HG02798 (cell line): ENCODE results near the gene FRY.

Experiments
- ATAC-seq: cut with Tn5 transposase; IDR thresholded peaks from one replicate; pipeline ENCODE4 v1.9.1; 2021; ENCODE audit warnings: mild to moderate bottlenecking; ENCODE audit not compliant: unreplicated experiment, poor library complexity

FRY gene

DNA sequence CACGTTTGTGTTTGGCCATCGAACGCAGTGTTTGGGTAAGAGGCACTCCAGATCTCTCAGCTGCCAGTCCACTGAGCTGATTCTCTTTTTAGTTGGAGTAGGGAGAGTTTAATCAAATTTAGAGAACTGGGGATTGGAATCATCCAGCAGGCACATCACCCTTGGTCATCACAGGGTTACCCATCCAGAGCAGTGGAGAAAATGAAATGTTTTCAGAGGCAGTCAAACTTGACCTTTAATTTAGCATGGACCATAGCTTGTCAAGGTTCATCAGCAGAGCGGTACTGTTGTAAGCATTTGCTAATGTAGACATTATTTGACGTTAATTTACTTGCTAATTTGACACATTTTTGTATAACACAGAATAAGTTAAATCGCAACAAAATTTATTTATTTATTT is 18.4 kb upstream of the FRY start:
- no peak for ATAC-seq

DNA sequence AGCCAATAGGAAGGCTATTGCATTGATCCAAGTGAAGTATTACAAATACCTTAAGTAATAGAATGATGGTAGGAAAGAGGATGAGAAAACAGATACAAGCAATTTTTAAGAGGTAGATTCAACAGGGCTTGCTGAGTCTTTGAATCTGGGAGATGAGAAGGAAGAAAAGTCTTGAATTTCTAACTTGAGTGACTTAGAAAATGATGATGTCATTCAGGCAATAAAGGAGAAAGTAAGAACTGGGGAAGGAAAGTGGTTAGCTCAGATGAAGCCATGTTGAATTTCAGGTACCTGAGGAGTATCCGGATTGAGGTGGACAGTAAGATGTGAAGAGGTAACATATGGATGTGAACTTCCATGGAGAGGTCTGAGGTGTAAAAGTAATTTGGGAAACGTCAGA is 15.5 kb upstream of the FRY start:
- ATAC-seq = no peak

DNA sequence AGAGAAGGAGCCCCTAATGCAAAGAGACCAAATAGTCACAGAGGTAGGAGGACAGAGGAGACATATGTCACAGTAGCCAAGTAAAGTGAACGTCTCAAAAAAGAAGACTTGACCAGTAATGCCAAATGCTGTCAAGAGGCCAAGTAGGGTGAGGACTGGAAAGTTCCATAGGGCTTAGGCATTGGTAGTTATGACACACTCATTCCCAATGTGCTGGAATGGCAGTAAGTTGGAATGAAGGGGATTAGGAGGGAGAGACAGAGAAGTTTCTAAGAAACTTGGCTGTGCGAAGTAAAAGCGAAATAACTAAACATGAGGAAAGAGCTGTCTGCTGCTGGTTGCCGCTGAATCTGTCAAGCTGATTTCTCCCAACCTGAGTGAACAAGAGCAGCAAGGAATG is 14.9 kb upstream of the FRY start:
- no peak for ATAC-seq

DNA sequence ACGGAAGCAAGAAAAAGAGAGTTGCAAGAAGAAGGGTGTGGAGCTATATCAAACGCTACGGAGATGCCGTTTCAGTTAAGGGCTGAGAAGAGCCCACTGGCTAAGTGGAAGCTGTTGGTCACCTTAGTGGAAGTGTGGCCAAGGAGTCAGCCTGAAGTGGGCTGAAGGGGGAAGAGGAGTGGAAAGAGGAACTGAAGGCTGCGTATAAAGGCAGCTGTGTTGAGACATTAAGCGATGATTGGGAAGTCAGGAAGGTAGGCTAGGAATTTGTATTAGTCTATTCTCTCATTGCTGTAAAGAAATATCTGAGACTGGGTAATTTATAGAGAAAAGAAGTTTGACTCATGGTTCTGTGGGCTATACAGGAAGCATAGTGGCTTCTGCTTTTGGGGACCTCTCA is 14.1 kb upstream of the FRY start:
- no peak for ATAC-seq

DNA sequence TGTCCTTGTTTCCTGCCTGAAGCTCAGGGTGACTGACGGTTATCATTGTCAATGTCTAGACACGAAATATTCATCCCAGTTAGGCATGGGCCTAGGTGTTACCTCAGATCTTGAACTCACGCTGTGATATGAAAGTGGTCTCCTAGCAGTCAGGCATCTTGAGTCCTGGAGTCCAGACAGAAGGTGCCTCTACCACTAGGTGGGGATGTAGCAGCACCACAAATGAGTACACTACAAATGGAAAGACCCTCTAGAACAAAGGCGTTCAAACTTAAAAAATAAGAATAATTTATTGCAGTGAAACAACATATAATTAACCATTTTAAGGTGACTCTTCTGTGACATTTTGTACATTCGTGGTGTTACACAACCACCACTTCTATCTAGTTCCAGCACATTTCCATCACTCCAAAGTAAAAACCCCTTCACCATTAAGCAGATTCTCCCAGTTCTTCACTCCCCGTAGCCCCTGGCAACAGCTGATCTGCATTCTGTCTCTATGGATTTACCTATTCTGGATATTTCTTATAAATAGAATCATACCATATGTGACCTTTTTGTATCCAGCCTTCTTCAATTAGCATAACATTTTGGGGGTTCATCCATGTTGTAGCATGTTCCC is 11.9 kb upstream of the FRY start:
- ATAC-seq = peak; percentile 66

DNA sequence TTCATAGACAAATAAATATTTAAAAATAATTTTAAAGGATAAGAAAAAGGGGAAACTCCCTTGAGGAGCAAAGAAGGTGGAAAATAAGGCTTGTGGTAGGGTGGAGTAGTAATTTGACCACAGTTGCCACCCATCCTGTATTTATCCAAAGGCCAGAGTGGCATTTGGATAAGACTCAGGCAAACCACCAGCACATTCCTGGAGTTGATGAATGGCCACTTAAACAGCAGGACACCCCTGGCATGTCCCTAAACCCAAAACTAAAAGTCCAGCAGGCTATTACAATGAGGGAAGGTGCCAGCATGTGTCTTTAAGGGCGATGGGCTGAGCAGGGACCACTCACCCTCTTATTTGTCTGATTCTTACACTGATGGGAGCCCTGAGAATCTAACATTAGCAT is 9.8 kb upstream of the FRY start:
- no peak for ATAC-seq

DNA sequence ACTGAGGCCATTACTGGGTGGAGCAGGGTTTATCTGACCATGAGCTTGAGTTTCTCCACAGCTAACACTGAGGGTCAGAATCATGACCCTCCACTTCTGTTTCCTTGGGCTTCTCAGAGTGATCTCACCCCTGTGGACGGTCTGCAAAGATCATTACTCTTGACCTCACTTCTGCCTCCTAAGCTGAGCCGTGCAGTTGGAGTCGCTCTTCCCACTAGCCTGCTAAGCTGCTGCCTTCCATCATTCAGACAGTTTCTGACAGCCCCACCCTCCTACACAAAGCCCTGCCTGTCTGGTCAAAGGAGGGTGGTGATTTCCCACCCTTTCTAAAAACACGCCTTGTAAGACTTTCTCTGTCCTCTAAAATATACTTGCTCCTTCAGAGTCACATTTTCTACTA is 9.3 kb upstream of the FRY start:
- no peak for ATAC-seq

GRCh38 chr13:32023096-32023495 is 8.5 kb upstream of the FRY start:
- ATAC-seq = no peak

DNA sequence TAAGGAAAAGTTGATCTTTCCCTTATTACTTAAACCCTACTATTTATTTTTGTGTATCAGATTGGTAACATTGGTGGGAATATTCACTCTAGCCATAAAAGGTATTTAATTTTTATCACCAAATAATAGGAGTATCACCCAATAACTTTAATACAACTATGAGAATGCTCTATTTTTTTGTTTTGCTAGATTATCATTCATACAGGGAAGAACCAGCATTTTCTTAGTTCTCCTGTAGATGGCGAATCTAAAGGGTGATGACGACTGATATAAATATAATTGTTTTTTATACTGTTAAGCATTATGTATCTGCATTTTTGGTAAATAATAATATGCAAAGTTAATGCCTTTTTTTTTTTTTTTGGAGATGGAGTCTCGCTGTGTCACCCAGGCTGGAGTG is 7.9 kb upstream of the FRY start:
- ATAC-seq = no peak

DNA sequence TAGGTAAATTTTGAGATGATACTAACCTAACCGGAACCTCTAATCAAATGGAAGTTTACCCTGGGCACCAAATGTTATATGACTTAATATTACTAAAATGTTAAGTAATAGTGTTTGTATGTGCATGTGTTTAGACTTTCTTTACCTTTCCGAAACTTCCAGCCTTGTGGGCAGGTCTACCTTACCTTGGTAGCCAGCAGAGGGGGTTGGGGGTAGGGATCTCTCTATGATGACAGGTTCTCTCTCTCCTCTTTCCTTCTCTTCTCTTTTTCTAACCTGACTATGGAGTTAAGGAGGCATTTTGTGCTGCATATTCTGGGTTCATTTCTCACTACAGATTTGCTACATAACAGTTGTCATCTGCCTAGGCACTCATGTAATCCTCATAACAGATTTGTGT is 6.8 kb upstream of the FRY start:
- ATAC-seq = no peak

GRCh38 chr13:32025730-32026129 is 5.8 kb upstream of the FRY start:
- no peak for ATAC-seq

- ATAC-seq = no peak
These were observed 5.0 kb upstream of the FRY start for GRCh38 chr13:32026623-32027022.

- ATAC-seq = no peak
These were observed 2.9 kb upstream of the FRY start for GRCh38 chr13:32028711-32029110.

GRCh38 chr13:32029684-32030083 is 1.9 kb upstream of the FRY start:
- no peak for ATAC-seq

GRCh38 chr13:32031815-32032370 is 319 bp downstream of the FRY start:
- ATAC-seq = no peak

DNA sequence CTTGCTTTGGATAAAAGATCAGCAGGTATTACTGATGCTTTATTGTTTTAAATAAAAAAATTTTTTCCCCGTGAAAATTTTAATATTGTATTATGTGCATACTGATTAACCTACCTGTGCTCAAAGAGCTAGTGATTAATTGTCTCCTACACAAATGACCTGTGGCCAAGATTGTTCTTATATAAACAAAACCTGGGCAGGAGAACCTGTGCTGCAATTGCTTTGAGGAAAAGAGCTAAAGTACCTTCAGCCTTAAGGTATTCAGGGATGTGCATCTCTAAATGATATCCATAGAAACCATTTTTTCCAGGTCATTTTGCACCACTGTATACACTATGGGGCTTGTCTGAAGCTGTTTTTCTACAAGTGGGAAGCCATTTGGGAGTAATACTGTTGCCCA is 1.2 kb downstream of the FRY start:
- ATAC-seq = no peak

GRCh38 chr13:32033744-32034143 is 2.2 kb downstream of the FRY start:
- no peak for ATAC-seq

GRCh38 chr13:32035716-32036115 is 4.1 kb downstream of the FRY start:
- ATAC-seq = no peak

- ATAC-seq = no peak
These were observed 4.6 kb downstream of the FRY start for GRCh38 chr13:32036126-32036695.

- no peak for ATAC-seq
These were observed 5.2 kb downstream of the FRY start for GRCh38 chr13:32036757-32037156.

GRCh38 chr13:32037471-32037870 is 5.9 kb downstream of the FRY start:
- no peak for ATAC-seq

- no peak for ATAC-seq
These were observed 6.8 kb downstream of the FRY start for GRCh38 chr13:32038343-32038742.
